Measurements from ENCODE around the gene CFAP54. TPM values are rescaled to one million over a fixed set of nuclear protein-coding genes. Genes with fewer than 3 reads are reported as not detected.

CFAP54 gene
- total RNA-seq, 1 experiment from 2014 or later: 0.56 TPM

- Mint-ChIP-seq H3K4me3 (ENCODE audit: unreplicated experiment) (no peak overlapping the region), H3K9me3 (ENCODE audit: unreplicated experiment) (peaks cover 13% of the 10 kb centered on the region), H3K27me3 (ENCODE audit: insufficient read depth, unreplicated experiment) (no peaks in the 10 kb centered on the region), H3K27ac (ENCODE audit: low read depth, unreplicated experiment) (peak overlapping the region; percentile 72), H3K4me1 (ENCODE audit: insufficient read depth, unreplicated experiment) (peaks cover 23% of the 10 kb centered on the region), H3K36me3 (ENCODE audit: insufficient read depth, unreplicated experiment) (no peaks in the 10 kb centered on the region)
- ChIA-PET POLR2A (interaction anchor here (0.6 kb wide), 1 partner anchor 11 kb away, joined by 3 read pairs; no protein-coding TSS in a partner anchor), CTCF (no interaction called here)
- intact Hi-C loops (cut with micrococcal nuclease): no loop called here
- BruUV-seq (replicated peaks): no TSS peak
- DNase-seq (ENCODE audit: unreplicated experiment): peak; percentile 26
- no peak for TF ChIP-seq CTCF (IDR thresholded peaks at IDR 0.05; ENCODE audit: unreplicated experiment)
These were observed 37.0 kb upstream of the CFAP54 start for GRCh38 chr12:96452261-96452922.

GRCh38 chr12:96454396-96454795 is 35.0 kb upstream of the CFAP54 start:
- Mint-ChIP-seq H3K4me3 (ENCODE audit: unreplicated experiment) (no peak overlapping the region), H3K4me1 (ENCODE audit: insufficient read depth, unreplicated experiment) (peaks cover 21% of the 10 kb centered on the region), H3K27me3 (ENCODE audit: insufficient read depth, unreplicated experiment) (no peaks in the 10 kb centered on the region), H3K36me3 (ENCODE audit: insufficient read depth, unreplicated experiment) (no peaks in the 10 kb centered on the region), H3K27ac (ENCODE audit: low read depth, unreplicated experiment) (no peak overlapping the region), H3K9me3 (ENCODE audit: unreplicated experiment) (peaks cover 13% of the 10 kb centered on the region)
- ChIA-PET CTCF (interaction anchor here (1.5 to 1.6 kb wide), 2 partner anchors 35 to 37 kb away, joined by 4 to 5 read pairs; partner anchors contain the start of gene CFAP54), POLR2A (interaction anchor here (1.5 kb wide), 1 partner anchor 16 kb away, joined by 3 read pairs; no protein-coding TSS in a partner anchor)
- intact Hi-C loops (cut with micrococcal nuclease): no loop called here
- no peak for DNase-seq (ENCODE audit: unreplicated experiment)
- BruUV-seq (replicated peaks): no TSS peak
- TF ChIP-seq CTCF (IDR thresholded peaks at IDR 0.05; ENCODE audit: unreplicated experiment): no peak

- no peak overlapping the region for H3K27ac Mint-ChIP-seq (ENCODE audit: low read depth, unreplicated experiment)
- DNase-seq (ENCODE audit: unreplicated experiment): no peak
- no peaks in the 10 kb centered on the region for H3K36me3 Mint-ChIP-seq (ENCODE audit: insufficient read depth, unreplicated experiment)
- ChIA-PET POLR2A (interaction anchor here (1.9 kb wide), 1 partner anchor 10 kb away, joined by 7 read pairs; no protein-coding TSS in a partner anchor), CTCF (interaction anchor here (0.7 to 1.5 kb wide), 3 partner anchors 30 to 1215 kb away, joined by 3 to 5 read pairs (median 3); no protein-coding TSS in a partner anchor)
- no peak overlapping the region for H3K4me3 Mint-ChIP-seq (ENCODE audit: unreplicated experiment)
- H3K9me3 Mint-ChIP-seq (ENCODE audit: unreplicated experiment): peaks cover 2% of the 10 kb centered on the region
- peaks cover 21% of the 10 kb centered on the region for H3K4me1 Mint-ChIP-seq (ENCODE audit: insufficient read depth, unreplicated experiment)
- no peaks in the 10 kb centered on the region for H3K27me3 Mint-ChIP-seq (ENCODE audit: insufficient read depth, unreplicated experiment)
- intact Hi-C loops (cut with micrococcal nuclease): no loop called here
- no TSS peak for BruUV-seq (replicated peaks)
- TF ChIP-seq CTCF (IDR thresholded peaks at IDR 0.05; ENCODE audit: unreplicated experiment): no peak
These were observed 33.0 kb upstream of the CFAP54 start for GRCh38 chr12:96456265-96456974.
